HG02678 (cell line): ENCODE data around the gene NRXN3.

Experiments
- ATAC-seq: cut with Tn5 transposase; IDR thresholded peaks from one replicate; pipeline ENCODE4 v1.9.1; 2021; ENCODE audit warnings: mild to moderate bottlenecking, moderate library complexity; ENCODE audit not compliant: unreplicated experiment

NRXN3 gene

GRCh38 chr14:79878785-79879184 lies 1708.6 kb downstream of the NRXN3 start:
- ATAC-seq = no peak

- ATAC-seq = no peak
Observed at GRCh38 chr14:79881299-79881698, 1711.1 kb downstream of the NRXN3 start.

GRCh38 chr14:79890527-79890926 lies 1720.4 kb downstream of the NRXN3 start:
- ATAC-seq = no peak

GRCh38 chr14:79896009-79896408 lies 1725.8 kb downstream of the NRXN3 start:
- no peak for ATAC-seq

- ATAC-seq = no peak
Observed at GRCh38 chr14:79899610-79900009, 1729.4 kb downstream of the NRXN3 start.

GRCh38 chr14:79904497-79904896 lies 1734.3 kb downstream of the NRXN3 start:
- ATAC-seq = no peak

GRCh38 chr14:79906994-79907393 lies 1736.8 kb downstream of the NRXN3 start:
- no peak for ATAC-seq

- ATAC-seq = no peak
Observed at GRCh38 chr14:79910086-79910485, 1739.9 kb downstream of the NRXN3 start.

- no peak for ATAC-seq
Observed at GRCh38 chr14:79911744-79912143, 1741.6 kb downstream of the NRXN3 start.

- ATAC-seq = no peak
Observed at GRCh38 chr14:79914595-79914994, 1744.4 kb downstream of the NRXN3 start.

- ATAC-seq = no peak
Observed at GRCh38 chr14:79915406-79915805, 1745.2 kb downstream of the NRXN3 start.

GRCh38 chr14:79916281-79916680 lies 1746.1 kb downstream of the NRXN3 start:
- no peak for ATAC-seq

- ATAC-seq = no peak
Observed at GRCh38 chr14:79916892-79917291, 1746.7 kb downstream of the NRXN3 start.
